Measurements from ENCODE around the gene FAM53A.
A peak's percentile ranks its signal among the peaks of the same experiment; 100 is the strongest.

The FAM53A gene

GRCh38 chr4:1612278-1613098 lies 71.6 kb downstream of the FAM53A start:
- no peak for ATAC-seq (ENCODE audit: low read depth)
- H3K27me3 ChIP-seq (ENCODE audit: insufficient read depth, poor library complexity, severe bottlenecking) = no peaks in the 10 kb centered on the region

DNA sequence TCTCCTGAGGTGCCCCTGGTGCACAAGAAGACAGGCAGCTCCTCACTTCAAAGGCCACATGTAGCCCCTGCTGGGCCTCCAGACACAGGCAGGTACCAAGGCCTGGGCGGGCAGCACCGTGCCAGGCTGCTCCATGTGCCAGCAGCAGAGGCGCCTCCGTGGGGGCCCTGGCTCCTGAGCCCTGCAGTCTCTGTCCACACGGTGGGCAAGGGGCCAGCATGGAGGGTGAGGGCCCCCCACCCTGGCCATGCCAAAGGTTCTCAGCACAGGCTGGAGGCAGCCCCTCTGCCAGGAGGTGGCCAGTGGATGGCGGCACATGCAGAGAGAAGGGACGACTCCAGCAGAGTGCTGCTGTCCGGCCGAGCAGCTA lies 72.6 kb downstream of the FAM53A start:
- no peak overlapping the region for H3K27ac ChIP-seq (ENCODE audit: poor library complexity, severe bottlenecking)
- no peak for ATAC-seq (ENCODE audit: low read depth)
- peaks cover 3% of the 10 kb centered on the region for H3K4me1 ChIP-seq (ENCODE audit: insufficient read depth, poor library complexity, severe bottlenecking)
- H3K9me3 ChIP-seq (ENCODE audit: severe bottlenecking) = no peaks in the 10 kb centered on the region
- no peaks in the 10 kb centered on the region for H3K27me3 ChIP-seq (ENCODE audit: insufficient read depth, poor library complexity, severe bottlenecking)
- no peak overlapping the region for H3K4me3 ChIP-seq (ENCODE audit: severe bottlenecking)
- DNase-seq (ENCODE audit: low spot score) = peak; percentile 39
- no peak for TF ChIP-seq CTCF (IDR thresholded peaks at IDR 0.05; ENCODE audit: poor library complexity, severe bottlenecking)
- no peaks in the 10 kb centered on the region for H3K36me3 ChIP-seq (ENCODE audit: low read depth)

More at GRCh38 chr4:1612278-1613098, 71.6 kb downstream of the FAM53A start:
- DNase-seq (ENCODE audit: low spot score) = peak; percentile 34
- Histone ChIP-seq H3K27ac (ENCODE audit: poor library complexity, severe bottlenecking) (no peak overlapping the region), H3K4me3 (ENCODE audit: severe bottlenecking) (no peak overlapping the region), H3K36me3 (ENCODE audit: low read depth) (no peaks in the 10 kb centered on the region), H3K9me3 (ENCODE audit: severe bottlenecking) (no peaks in the 10 kb centered on the region), H3K4me1 (ENCODE audit: insufficient read depth, poor library complexity, severe bottlenecking) (peaks cover 3% of the 10 kb centered on the region)
- no peak for TF ChIP-seq CTCF (IDR thresholded peaks at IDR 0.05; ENCODE audit: poor library complexity, severe bottlenecking)

DNA sequence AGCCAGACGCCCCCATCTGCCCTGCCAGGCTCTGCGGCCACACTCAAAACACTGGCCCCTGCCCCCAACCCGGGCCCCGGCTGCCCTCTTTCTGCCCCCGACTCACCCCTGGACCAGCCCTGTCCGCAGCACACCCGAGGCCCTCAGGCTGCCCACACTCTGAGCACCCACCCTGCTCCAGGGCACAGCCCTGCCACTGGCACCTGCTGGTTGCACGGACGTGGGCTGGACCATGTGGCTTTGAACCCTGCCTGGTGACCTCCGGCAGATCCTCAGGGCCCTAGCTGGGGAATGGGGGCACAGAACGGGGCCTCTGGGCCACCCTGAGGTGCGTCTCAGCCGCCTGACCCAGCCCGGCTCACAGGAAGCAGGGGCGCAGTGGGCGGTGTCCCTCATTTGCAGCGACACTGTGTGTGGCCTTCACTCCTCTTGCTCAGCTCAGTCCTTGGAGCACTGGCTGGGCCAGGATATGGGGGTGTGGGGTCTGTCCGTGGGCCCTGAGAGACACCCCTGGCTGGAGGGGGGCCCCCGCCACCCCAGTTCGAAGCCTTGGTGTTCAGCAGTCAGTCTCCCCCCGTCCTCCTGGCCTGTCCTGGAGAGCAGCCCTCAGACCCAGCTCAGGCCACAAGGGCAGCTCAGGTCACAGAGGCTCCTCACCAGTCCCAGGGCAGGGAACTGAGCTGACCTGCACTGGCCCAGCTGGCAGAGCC lies 73.2 kb downstream of the FAM53A start:
- DNase-seq (ENCODE audit: low spot score) (peak; percentile 46), ATAC-seq (ENCODE audit: low read depth) (no peak)
- no peaks in the 10 kb centered on the region for H3K27me3 ChIP-seq (ENCODE audit: insufficient read depth, poor library complexity, severe bottlenecking)
- H3K4me3 ChIP-seq (ENCODE audit: severe bottlenecking) = no peak overlapping the region
- H3K27ac ChIP-seq (ENCODE audit: poor library complexity, severe bottlenecking) = no peak overlapping the region
- no peak for TF ChIP-seq CTCF (IDR thresholded peaks at IDR 0.05; ENCODE audit: poor library complexity, severe bottlenecking)
- peaks cover 3% of the 10 kb centered on the region for H3K4me1 ChIP-seq (ENCODE audit: insufficient read depth, poor library complexity, severe bottlenecking)
- H3K36me3 ChIP-seq (ENCODE audit: low read depth) = no peaks in the 10 kb centered on the region
- no peaks in the 10 kb centered on the region for H3K9me3 ChIP-seq (ENCODE audit: severe bottlenecking)

DNA sequence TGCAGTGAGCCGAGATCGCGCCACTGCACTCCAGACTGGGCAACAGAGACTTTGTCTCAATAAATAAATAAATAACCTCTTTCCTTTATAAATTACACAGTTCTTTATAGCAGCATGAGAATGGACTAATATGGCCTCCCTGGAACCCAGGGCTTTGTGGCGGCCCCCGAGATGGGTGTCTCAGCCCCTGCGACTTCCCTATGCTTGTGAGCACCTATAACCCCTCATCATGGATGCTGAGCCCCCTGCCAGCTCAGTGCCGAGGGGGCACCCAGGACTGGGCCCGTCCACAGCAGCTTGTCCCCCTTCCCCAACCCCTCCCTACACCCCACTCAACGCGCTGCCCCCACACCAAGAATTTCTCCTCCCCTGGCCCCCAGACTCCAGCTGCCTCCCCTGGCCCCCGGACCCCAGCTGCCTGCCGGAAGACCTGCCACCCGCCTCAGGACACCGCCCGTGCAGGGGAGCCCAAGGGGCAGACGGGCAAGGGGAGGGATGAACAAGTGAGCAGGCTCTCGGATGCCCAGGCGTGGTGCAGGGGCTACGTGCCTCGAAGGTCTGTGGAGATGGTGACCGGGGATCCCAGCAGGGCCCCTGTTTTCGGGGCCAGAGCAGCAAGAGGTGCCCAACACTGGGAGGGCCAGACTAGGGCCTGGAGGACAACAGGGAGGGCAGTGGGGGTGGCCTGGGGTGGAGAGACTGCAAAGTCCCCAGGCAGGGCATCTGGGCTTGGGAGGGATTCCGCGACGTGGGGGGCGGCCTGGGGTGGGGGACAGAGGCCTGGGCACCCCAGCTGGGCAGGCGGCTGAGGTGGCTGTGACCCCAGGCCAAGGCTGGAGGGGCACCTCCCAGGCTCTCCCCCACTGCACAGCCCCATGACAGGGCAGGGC lies 74.0 kb downstream of the FAM53A start:
- Histone ChIP-seq H3K36me3 (ENCODE audit: low read depth) (no peaks in the 10 kb centered on the region), H3K9me3 (ENCODE audit: severe bottlenecking) (no peaks in the 10 kb centered on the region), H3K27me3 (ENCODE audit: insufficient read depth, poor library complexity, severe bottlenecking) (no peaks in the 10 kb centered on the region), H3K4me1 (ENCODE audit: insufficient read depth, poor library complexity, severe bottlenecking) (no peaks in the 10 kb centered on the region), H3K4me3 (ENCODE audit: severe bottlenecking) (no peak overlapping the region), H3K27ac (ENCODE audit: poor library complexity, severe bottlenecking) (no peak overlapping the region)
- TF ChIP-seq CTCF (IDR thresholded peaks at IDR 0.05; ENCODE audit: poor library complexity, severe bottlenecking) = no peak
- no peak for ATAC-seq (ENCODE audit: low read depth)
- DNase-seq (ENCODE audit: low spot score) = peak; percentile 61

Data from RWPE2 (cell line).